DND-41 (cell line): ENCODE results near the gene CLP1.

Experiments used
- ATAC-seq: fragments of 200-7000 bp; cut with Tn5 transposase; 3 replicates; pipeline ENCODE4 v1.9.1; 2021; ENCODE audit warnings: low read depth; ENCODE audit not compliant: insufficient read depth
- DNase-seq: peaks from one replicate; pipeline ENCODE4 v3.0.0-alpha.2; 2020
- H2AFZ ChIP-seq: 2 replicates; pipeline ENCODE4 v1.6.0; 2012; ENCODE audit warnings: low read depth, low read length
- H3K27ac ChIP-seq: 2 replicates; pipeline ENCODE4 v1.5.1; 2012; ENCODE audit warnings: low read length, inconsistent platforms
- H3K27me3 ChIP-seq: fragments of 200-600 bp; sonication (generic); 2 replicates; pipeline ENCODE4 v1.6.0; 2012; ENCODE audit warnings: low read length, mild to moderate bottlenecking, inconsistent platforms; ENCODE audit not compliant: insufficient read depth, poor library complexity
- H3K36me3 ChIP-seq: 2 replicates; pipeline ENCODE4 v1.5.1; 2012; ENCODE audit warnings: low read length, inconsistent platforms; ENCODE audit not compliant: insufficient read depth
- H3K4me1 ChIP-seq: 2 replicates; pipeline ENCODE4 v1.5.1; 2012; ENCODE audit warnings: mild to moderate bottlenecking, low read length; ENCODE audit not compliant: insufficient read depth
- H3K4me2 ChIP-seq: 2 replicates; pipeline ENCODE4 v1.6.0; 2012; ENCODE audit warnings: mild to moderate bottlenecking, moderate library complexity, low read length, inconsistent platforms; ENCODE audit not compliant: insufficient read depth
- H3K4me3 ChIP-seq, 2 experiments: fragments of 200-600 bp in 1 of 2; shearing (Covaris generic) in 1 of 2; 2 replicates each; pipeline ENCODE4 v1.5.1; 2012 to 2016; ENCODE audit warnings: inconsistent platforms in 2 of 2, low read length in 2 of 2, mild to moderate bottlenecking in 2 of 2, low read depth in 1 of 2, moderate library complexity in 1 of 2
- H3K79me2 ChIP-seq: 2 replicates; pipeline ENCODE4 v1.6.0; 2012; ENCODE audit warnings: low read length, inconsistent platforms; ENCODE audit not compliant: insufficient read depth
- H3K9ac ChIP-seq: 2 replicates; pipeline ENCODE4 v1.6.0; 2012; ENCODE audit warnings: low read depth, mild to moderate bottlenecking, inconsistent platforms, low read length, moderate library complexity
- H3K9me3 ChIP-seq: 2 replicates; pipeline ENCODE4 v1.5.1; 2012; ENCODE audit warnings: low read length, moderate library complexity, mild to moderate bottlenecking, inconsistent platforms; ENCODE audit not compliant: insufficient read depth, severe bottlenecking
- H4K20me1 ChIP-seq: 2 replicates; pipeline ENCODE4 v1.6.0; 2012; ENCODE audit warnings: low read length; ENCODE audit not compliant: insufficient read depth
- EZH2 ChIP-seq: IDR thresholded peaks from 3 replicates; pipeline ENCODE4 v1.6.1; 2012; ENCODE audit warnings: borderline replicate concordance, low read depth, mild to moderate bottlenecking, moderate library complexity, low read length, inconsistent platforms; ENCODE audit not compliant: severe bottlenecking
- TF ChIP-seq, protein P1 (sequence below): IDR thresholded peaks from 2 replicates; pipeline ENCODE4 v1.5.1; 2012; ENCODE audit warnings: borderline replicate concordance, low read length, moderate library complexity, mild to moderate bottlenecking; ENCODE audit not compliant: poor library complexity, severe bottlenecking; ENCODE audit errors: extremely low read depth

CLP1 gene

DNA sequence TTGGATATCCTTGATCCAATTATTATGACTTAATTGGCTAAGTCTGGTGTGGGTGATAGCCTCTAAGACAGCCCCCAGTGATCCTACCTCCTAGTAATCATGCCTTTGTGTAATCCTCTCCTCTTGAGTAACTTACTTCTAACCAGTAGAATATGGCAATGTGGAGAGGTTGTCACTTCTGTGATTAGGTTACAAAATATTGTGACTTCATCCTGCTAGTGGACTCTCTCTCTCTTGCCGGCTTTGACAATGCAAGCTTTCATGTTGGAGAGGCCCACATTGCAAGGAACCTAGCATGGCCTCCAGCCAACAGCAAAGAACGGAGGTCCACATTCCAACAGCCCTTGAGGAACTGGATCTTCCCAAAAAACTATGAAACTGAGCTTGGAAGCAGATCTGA, 27.4 kb upstream of the CLP1 start:
- H2AFZ ChIP-seq = no peak overlapping the region
- no peak for DNase-seq
- no peaks in the 10 kb centered on the region for H3K36me3 ChIP-seq
- no peaks in the 10 kb centered on the region for H4K20me1 ChIP-seq
- no peak overlapping the region for H3K9ac ChIP-seq
- no peaks in the 10 kb centered on the region for H3K9me3 ChIP-seq
- no peak overlapping the region for H3K4me3 ChIP-seq
- TF ChIP-seq, protein P1, sequence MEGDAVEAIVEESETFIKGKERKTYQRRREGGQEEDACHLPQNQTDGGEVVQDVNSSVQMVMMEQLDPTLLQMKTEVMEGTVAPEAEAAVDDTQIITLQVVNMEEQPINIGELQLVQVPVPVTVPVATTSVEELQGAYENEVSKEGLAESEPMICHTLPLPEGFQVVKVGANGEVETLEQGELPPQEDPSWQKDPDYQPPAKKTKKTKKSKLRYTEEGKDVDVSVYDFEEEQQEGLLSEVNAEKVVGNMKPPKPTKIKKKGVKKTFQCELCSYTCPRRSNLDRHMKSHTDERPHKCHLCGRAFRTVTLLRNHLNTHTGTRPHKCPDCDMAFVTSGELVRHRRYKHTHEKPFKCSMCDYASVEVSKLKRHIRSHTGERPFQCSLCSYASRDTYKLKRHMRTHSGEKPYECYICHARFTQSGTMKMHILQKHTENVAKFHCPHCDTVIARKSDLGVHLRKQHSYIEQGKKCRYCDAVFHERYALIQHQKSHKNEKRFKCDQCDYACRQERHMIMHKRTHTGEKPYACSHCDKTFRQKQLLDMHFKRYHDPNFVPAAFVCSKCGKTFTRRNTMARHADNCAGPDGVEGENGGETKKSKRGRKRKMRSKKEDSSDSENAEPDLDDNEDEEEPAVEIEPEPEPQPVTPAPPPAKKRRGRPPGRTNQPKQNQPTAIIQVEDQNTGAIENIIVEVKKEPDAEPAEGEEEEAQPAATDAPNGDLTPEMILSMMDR = no peak
- no peak overlapping the region for H3K27ac ChIP-seq
- H3K79me2 ChIP-seq = no peaks in the 10 kb centered on the region
- no peak overlapping the region for H3K4me2 ChIP-seq
- ATAC-seq = no peak
- H3K27me3 ChIP-seq = no peaks in the 10 kb centered on the region
- H3K4me1 ChIP-seq = no peaks in the 10 kb centered on the region; the same call in 1 of the 2 replicates

DNA sequence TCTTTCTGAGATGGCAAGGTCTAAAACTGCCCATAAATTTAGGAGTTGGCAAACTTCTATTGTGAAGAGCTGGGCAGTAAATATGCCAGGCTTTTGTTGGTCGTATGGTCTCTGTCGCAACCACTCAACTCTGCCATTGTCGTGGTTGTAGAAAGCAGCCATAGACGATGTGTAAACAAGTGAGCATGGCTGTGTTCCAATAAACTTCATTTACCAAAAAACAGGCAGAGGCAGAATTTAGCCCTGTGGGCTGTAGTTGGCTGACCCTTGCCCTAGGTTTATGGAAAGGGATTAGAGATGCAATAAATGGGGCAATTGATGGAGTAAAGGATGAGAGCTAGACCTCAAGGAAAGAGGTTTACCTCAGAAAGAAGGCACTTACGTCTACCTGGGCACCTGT, 25.4 kb upstream of the CLP1 start:
- Histone ChIP-seq H3K4me2 (no peak overlapping the region), H3K27ac (no peak overlapping the region), H3K9ac (no peak overlapping the region), H3K4me3 (no peak overlapping the region), H3K4me1 (no peaks in the 10 kb centered on the region; the same call in 1 of the 2 replicates), H3K36me3 (no peaks in the 10 kb centered on the region), H4K20me1 (no peaks in the 10 kb centered on the region), H3K9me3 (no peaks in the 10 kb centered on the region), H3K79me2 (no peaks in the 10 kb centered on the region), H2AFZ (no peak overlapping the region), H3K27me3 (no peaks in the 10 kb centered on the region)
- ATAC-seq (no peak), DNase-seq (no peak)
- TF ChIP-seq EZH2 = no peak
- TF ChIP-seq, protein P1 = no peak

DNA sequence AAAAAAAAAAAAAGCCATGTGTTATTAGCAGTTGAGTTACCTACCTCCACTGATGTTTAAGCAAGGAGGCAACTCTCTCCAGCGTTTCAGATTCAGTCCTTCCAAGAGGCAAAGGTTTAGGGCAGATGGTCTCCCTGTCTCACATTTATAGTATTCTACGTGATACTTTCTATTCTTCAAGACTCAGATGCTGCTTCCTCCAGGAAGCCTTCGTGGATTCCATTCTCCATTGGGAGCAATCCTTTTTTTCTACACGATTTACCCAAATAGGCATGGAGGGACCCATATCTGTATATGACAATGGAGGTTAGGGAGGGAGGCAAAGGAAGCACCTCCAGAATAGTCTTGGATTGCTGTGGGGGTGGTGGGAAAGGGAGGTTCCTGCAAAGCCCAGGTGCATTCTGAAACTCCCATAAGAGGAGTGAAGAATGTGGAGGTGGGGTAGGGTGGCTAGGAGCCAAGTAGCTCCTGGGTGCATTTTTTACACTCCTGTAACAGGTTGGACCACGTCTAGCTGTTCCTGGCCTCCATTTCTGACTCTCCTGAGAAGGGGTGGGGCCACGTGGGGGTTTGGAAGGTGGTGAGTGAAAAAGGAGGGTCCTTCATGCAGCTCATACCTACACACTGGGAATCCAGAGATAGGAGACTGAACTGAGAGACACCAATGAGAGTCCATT, 24.0 kb upstream of the CLP1 start:
- H2AFZ ChIP-seq = no peak overlapping the region
- H3K79me2 ChIP-seq = no peaks in the 10 kb centered on the region
- no peak overlapping the region for H3K4me2 ChIP-seq
- no peak overlapping the region for H3K27ac ChIP-seq
- ATAC-seq = no peak
- no peak for TF ChIP-seq EZH2
- TF ChIP-seq, protein P1 = no peak
- H3K9me3 ChIP-seq = no peaks in the 10 kb centered on the region
- peaks cover 12% of the 10 kb centered on the region for H3K4me1 ChIP-seq
- no peak for DNase-seq
- H4K20me1 ChIP-seq = no peaks in the 10 kb centered on the region
- no peak overlapping the region for H3K4me3 ChIP-seq
- H3K9ac ChIP-seq = no peak overlapping the region
- H3K36me3 ChIP-seq = no peaks in the 10 kb centered on the region
- H3K27me3 ChIP-seq = no peaks in the 10 kb centered on the region

DNA sequence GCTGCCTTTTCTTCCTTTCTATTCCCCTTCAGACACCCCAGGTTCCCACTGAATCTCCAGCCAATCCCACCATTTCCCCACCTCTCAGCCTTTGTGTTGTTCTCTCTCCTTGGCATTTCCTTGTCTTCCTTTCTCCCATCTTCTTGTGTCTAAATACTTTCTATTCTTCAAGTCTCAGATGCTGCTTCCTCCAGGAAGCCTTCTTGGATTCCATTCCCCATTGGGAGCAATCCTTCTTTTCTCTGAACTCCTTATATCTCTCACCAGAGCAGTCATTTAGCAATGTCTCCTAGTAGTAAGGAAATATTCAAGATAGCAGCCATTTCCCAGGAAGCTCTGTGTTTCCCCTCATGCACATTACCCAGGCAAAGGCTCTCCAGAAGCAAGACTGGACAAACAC, 23.3 kb upstream of the CLP1 start:
- H3K4me3 ChIP-seq = no peak overlapping the region
- DNase-seq (no peak), ATAC-seq (no peak)
- TF ChIP-seq, protein P1 = no peak
- no peak for TF ChIP-seq EZH2
- no peak overlapping the region for H2AFZ ChIP-seq
- no peak overlapping the region for H3K9ac ChIP-seq
- no peak overlapping the region for H3K4me2 ChIP-seq
- H3K79me2 ChIP-seq = no peaks in the 10 kb centered on the region
- H3K9me3 ChIP-seq = no peaks in the 10 kb centered on the region
- H3K36me3 ChIP-seq = no peaks in the 10 kb centered on the region
- H3K4me1 ChIP-seq = peaks cover 19% of the 10 kb centered on the region
- H3K27ac ChIP-seq = no peak overlapping the region
- no peaks in the 10 kb centered on the region for H4K20me1 ChIP-seq
- H3K27me3 ChIP-seq = no peaks in the 10 kb centered on the region
